HG02973 (cell line): ENCODE data around the gene NUTM2G.
"Not testable (repeated sequence)": the region's sequence is repeated elsewhere in the genome, so short reads cannot be mapped to it uniquely, and the experiment has no call there.

Experiments used
- ATAC-seq: cut with Tn5 transposase; IDR thresholded peaks from one replicate; pipeline ENCODE4 v1.9.1; 2021; ENCODE audit warnings: moderate library complexity; ENCODE audit not compliant: unreplicated experiment

NUTM2G gene

DNA sequence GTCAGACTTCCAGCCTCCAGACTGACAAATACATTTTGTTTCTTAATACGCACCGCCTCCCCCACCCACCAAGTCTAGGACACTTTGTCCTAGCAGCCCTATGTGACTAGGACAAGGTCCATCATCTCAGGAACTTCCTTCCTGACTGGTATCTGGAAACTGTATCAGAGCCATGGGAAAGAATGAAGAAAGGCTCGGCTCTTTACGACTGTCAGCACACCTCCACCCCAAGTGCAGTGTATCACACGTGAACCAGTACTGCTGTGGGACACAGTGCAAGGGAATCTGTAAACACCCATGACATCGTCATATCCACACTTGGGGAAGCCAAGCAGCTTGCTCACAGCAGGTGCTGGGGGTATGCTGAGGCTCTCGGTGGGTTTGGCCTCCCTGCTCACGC is 13.0 kb downstream of the NUTM2G start:
- ATAC-seq: not testable (repeated sequence)

DNA sequence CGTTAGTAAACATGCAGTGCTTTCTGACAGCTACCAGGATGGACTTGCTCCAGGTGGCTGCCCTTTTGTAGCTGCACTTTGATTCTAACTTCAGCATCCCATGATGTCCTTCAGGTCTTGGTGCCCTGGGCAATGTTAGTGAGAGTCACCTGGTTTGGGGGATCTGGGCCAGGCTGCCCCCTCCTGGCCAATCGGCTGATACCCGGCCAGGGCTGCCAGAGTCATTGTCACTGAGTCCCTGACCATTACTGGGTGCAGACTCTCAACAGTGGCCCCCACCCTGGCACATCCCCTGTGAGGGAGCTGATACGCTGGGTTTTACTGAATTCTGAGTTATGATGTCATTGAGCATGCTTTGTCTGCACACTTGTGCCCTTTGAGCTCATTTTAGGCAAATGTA is 13.5 kb downstream of the NUTM2G start:
- not testable (repeated sequence) for ATAC-seq

DNA sequence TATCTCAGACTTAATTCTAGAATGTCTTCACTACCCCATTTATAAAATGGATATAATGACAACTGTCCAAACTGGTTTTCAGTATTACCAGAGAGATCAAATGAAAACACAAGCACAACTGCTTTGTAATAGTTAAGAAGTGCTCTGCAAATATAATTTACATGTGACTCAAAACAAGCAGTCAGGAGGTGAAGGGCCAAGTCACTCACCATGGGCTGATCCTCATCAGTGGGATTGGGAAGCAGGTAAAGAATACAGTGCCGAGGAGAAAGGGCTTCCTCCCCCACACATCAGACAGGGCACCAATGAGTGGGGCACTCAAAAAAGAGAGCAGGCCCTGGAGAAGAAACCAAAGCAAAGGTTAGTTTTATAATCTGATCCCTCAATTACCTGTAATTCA is 20.7 kb downstream of the NUTM2G start:
- ATAC-seq: not testable (repeated sequence)

DNA sequence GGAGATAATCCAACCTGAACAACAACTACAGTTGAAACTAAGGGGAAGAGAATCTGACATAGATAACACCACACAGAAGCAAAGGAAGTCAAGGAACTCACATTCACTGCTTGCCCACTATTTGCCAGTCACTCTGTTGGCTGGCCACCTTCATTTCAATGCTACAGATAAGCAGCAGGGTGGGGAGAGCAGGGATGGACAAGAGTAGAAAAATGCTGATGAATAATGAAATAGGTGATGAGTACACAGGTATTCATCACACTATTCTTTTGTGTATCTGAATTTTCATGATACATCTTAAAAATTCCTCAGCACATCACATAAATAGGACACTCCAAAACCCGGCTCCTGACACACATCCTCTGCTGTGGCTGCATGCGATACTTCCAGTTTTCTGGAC is 21.9 kb downstream of the NUTM2G start:
- ATAC-seq: not testable (repeated sequence)

DNA sequence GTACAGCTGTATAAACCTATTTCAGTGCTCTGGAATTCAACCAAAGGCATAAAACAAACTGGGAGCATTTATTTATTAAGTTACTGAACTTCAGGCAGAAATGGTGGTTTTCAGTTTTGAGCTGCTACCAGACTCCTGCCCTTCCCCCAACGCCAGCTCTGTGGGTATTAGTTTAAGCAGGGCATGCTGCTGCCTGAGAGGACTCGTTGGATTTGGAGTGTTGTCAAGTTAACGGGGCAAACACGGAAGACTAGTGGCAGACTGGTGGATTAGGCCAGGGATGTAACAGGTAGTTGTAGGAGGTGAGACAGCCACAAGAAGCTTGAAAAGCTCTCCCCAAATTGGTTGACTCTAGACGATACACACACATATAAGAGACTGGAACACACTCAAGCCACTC is 38.9 kb downstream of the NUTM2G start:
- ATAC-seq: not testable (repeated sequence)

DNA sequence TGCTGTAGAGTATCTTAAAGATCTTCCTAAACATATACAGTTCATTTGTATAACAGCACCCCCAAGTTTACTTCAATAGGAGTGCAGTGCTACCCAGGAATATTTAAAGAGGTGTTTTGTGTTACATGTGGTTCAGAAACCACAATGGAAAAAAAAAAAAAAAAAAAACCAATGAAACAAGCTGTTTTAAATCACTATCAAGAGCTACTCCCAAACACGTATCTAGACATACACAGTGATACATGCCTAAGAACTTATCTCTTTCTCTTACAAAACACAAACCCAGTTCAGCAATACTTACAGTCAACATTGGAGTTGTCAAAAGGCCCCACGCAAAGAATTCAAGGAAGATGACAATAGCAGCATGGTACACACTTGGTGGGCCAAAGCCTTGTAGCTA is 43.9 kb downstream of the NUTM2G start:
- not testable (repeated sequence) for ATAC-seq

DNA sequence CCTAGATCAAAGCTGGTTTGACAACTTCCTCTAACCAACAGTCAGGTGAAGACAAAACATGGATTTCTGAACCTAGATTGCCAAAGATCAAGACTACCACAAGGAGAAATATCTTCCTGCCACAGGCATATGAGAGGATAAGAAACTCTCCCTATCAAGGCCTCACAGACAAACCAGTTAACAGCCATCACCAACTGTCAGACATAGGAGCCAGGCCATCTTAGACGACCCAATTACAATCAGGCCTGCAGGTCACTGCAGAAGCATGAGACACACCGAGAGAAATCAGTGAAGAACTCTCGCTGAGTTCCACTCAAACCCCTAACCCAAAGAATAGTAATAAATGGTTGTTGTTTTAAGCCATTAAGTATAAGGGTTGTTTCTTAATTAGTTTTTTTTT is 45.4 kb downstream of the NUTM2G start:
- not testable (repeated sequence) for ATAC-seq

DNA sequence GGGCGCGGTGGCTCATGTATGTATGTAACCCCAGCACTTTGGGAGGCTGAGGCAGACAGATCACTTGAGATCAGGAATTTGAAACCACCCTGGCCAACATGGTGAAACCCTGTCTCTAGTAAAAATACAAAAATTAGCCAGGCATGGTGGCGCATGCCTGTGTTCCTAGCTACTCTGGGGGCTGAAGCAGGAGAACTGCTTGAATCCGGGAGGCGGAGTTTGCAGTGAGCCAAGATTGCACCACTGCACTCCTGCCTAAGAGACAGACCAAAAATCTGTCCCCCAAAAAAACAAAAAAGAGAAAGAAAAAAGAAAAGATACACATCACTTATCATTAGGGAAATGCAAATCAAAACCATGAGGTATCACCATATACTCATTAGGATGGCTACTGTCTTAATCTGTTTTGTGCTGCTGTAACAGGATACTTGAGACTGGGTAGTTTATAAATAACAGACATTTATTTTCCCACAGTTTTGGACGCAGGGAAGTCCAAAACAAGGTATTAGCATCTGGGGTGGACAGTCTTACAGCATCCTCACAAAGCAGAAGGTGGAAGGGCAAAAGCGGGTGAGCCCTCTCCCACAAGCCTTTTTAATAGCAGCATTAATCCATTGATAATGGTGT is 55.0 kb downstream of the NUTM2G start:
- ATAC-seq: not testable (repeated sequence)

DNA sequence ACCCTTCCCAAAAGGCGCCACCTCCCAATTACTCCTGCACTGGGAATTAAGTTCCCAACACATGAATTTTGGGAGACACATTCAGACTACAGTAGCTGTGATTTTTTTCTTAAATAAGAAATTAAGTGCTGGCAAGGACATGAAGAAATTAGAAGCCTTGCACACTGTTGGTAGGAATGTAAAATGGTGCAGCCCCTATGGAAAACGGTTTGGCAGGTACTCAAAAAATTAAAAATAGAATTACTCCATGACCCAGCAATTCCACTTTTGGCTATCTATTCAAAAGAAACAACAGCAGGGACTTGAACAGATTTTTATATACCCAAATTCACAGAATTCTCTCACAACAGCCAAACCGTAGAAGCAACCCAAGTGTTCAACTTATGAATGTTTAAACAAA is 55.5 kb downstream of the NUTM2G start:
- not testable (repeated sequence) for ATAC-seq

DNA sequence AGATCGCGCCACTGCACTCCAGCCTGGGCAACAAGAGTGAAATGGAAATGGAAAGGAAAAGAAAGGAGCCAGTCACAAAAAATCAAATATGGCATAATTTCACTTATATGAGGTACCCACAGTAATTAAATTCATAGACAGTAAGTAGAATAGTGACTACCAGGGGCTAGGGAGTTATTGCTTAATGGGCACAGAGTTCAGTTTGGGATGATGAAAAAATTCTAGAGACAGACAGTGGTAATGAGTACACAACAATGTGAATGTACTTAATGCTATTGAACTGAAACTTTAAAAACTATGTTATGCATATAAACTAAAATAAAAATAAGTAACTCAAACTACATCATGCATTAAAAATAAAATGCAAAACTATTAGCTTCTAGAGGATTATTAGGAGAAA is 56.2 kb downstream of the NUTM2G start:
- ATAC-seq: not testable (repeated sequence)
